SK-N-SH treated with all-trans-retinoic acid at 6 μM for 48 hours (cell line): ENCODE results near the gene ABCA3.

Experiments
- ATAC-seq: fragments of 200-7000 bp; cut with Tn5 transposase; 3 replicates; pipeline ENCODE4 v1.9.1; 2020; ENCODE audit warnings: mild to moderate bottlenecking, moderate library complexity
- ARNTL ChIP-seq: fragments of 450-650 bp; formaldehyde crosslinking; IDR thresholded peaks from 2 replicates; pipeline ENCODE4 v1.5.0; 2020; ENCODE audit warnings: low read depth, mild to moderate bottlenecking, moderate library complexity, borderline replicate concordance
- BACH2 ChIP-seq: fragments of 250-450 bp; sonication (Bioruptor Pico); IDR thresholded peaks from 2 replicates; pipeline ENCODE4 v1.9.0; 2021; ENCODE audit warnings: mild to moderate bottlenecking, borderline replicate concordance
- CSDC2 ChIP-seq: fragments of 250-450 bp; sonication (Bioruptor Pico); IDR thresholded peaks from 2 replicates; pipeline ENCODE4 v1.5.0; 2020; ENCODE audit warnings: mild to moderate bottlenecking, moderate library complexity
- ESRRG ChIP-seq: fragments of 250-450 bp; sonication (Bioruptor Pico); IDR thresholded peaks from 2 replicates; pipeline ENCODE4 v1.6.1; 2021; ENCODE audit warnings: mild to moderate bottlenecking
- GLIS3 ChIP-seq: fragments of 250-450 bp; sonication (Bioruptor Pico); IDR thresholded peaks from 2 replicates; pipeline ENCODE4 v1.5.0; 2020; ENCODE audit warnings: mild to moderate bottlenecking, moderate library complexity
- ISL1 ChIP-seq: fragments of 250-450 bp; sonication (Bioruptor Pico); IDR thresholded peaks from 2 replicates; pipeline ENCODE4 v2.1.2; 2022; ENCODE audit warnings: mild to moderate bottlenecking, moderate library complexity
- PPARA ChIP-seq: fragments of 250-450 bp; sonication (Bioruptor Pico); IDR thresholded peaks from 2 replicates; pipeline ENCODE4 v1.5.0; 2020; ENCODE audit warnings: mild to moderate bottlenecking, borderline replicate concordance
- RARB ChIP-seq: fragments of 250-450 bp; sonication (Bioruptor Pico); IDR thresholded peaks from 2 replicates; pipeline ENCODE4 v1.8.0; 2021; ENCODE audit warnings: mild to moderate bottlenecking, moderate library complexity
- SNAI2 ChIP-seq: fragments of 250-450 bp; sonication (Bioruptor Pico); IDR thresholded peaks from 2 replicates; pipeline ENCODE4 v1.5.0; 2020; ENCODE audit warnings: mild to moderate bottlenecking, moderate library complexity
- TCF4 ChIP-seq: fragments of 250-450 bp; sonication (Bioruptor Pico); IDR thresholded peaks from 2 replicates; pipeline ENCODE4 v1.8.0; 2021; ENCODE audit warnings: mild to moderate bottlenecking, moderate library complexity, borderline replicate concordance
- TOX ChIP-seq: fragments of 250-450 bp; sonication (Bioruptor Pico); IDR thresholded peaks from 2 replicates; pipeline ENCODE4 v1.8.0; 2021; ENCODE audit warnings: mild to moderate bottlenecking, moderate library complexity, borderline replicate concordance
- ZC3H10 ChIP-seq: fragments of 250-450 bp; sonication (Bioruptor Pico); IDR thresholded peaks from 2 replicates; pipeline ENCODE4 v1.5.1; 2021; ENCODE audit warnings: mild to moderate bottlenecking, moderate library complexity
- ZFP3 ChIP-seq: fragments of 250-450 bp; sonication (Bioruptor Pico); IDR thresholded peaks from 2 replicates; pipeline ENCODE4 v1.5.0; 2020; ENCODE audit warnings: mild to moderate bottlenecking, moderate library complexity
- ZFP30 ChIP-seq: fragments of 450-650 bp; formaldehyde crosslinking; IDR thresholded peaks from 2 replicates; pipeline ENCODE4 v1.5.0; 2022; ENCODE audit warnings: mild to moderate bottlenecking, moderate library complexity
- ZNF565 ChIP-seq: fragments of 450-650 bp; formaldehyde crosslinking; conservative IDR thresholded peaks from 2 replicates; pipeline ENCODE4 v1.5.0; 2020; ENCODE audit warnings: low read depth, mild to moderate bottlenecking, moderate library complexity
- ZNF8 ChIP-seq: fragments of 450-650 bp; formaldehyde crosslinking; IDR thresholded peaks from 2 replicates; pipeline ENCODE4 v1.5.0; 2020; ENCODE audit warnings: mild to moderate bottlenecking, moderate library complexity
- TF ChIP-seq, protein P1 (sequence below): fragments of 250-450 bp; sonication (Bioruptor Pico); IDR thresholded peaks from 2 replicates; pipeline ENCODE4 v1.8.0; 2020; ENCODE audit warnings: mild to moderate bottlenecking, moderate library complexity, borderline replicate concordance
- TF ChIP-seq, protein P2 (sequence below): fragments of 250-450 bp; sonication (Bioruptor Pico); IDR thresholded peaks from 2 replicates; pipeline ENCODE4 v1.5.1; 2020; ENCODE audit warnings: low read depth, mild to moderate bottlenecking, moderate library complexity
- TF ChIP-seq, protein P3 (sequence below): fragments of 250-450 bp; sonication (Bioruptor Pico); IDR thresholded peaks from 2 replicates; pipeline ENCODE4 v1.5.1; 2021; ENCODE audit warnings: mild to moderate bottlenecking, moderate library complexity
- TF ChIP-seq, protein P4 (sequence below): fragments of 250-450 bp; sonication (Bioruptor Pico); IDR thresholded peaks from 2 replicates; pipeline ENCODE4 v1.5.0; 2020; ENCODE audit warnings: mild to moderate bottlenecking, moderate library complexity

ABCA3 gene

DNA sequence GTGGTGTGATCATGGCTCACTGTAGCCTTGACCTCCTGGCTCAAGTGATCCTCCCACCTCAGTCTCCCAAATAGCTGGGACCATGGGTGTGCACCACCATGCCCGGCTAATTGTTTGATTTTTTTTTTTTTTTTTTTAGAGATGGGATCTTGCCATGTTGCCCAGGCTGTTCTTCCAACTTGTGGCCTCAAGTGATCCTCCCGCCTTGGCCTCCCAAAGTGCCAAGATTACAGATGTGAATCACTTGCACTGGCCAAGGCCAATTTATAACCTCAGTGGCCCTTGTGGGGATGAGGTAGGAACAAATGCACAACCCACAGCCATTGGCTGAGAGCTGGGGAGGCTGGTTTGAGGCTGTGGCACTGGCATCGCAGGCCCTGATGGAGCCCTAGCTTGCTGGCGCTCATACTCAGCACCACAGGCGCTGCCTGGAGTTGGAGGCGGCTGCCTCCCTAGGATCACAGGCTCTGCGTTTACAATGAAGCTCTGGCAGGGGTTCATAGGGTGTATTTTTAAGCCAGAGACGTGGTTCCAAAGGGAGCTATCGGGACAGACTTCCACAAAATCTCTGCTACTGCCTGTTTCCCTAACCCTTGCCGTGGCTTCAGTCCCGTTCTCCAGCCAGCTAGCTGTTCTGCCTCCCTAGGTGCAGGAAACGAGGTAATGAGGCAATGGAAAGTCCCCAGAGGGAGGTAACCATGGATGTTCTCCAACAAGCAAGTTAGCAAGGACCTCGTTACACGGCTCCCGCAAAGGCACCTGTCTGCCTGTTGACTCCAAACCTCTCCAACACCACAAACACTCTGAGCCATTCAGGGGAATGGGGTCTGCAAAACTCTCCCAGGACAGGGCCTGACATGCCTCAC lies 2.9 kb downstream of the ABCA3 start (continued):
- TF ChIP-seq BACH2 (CRISPR knock-in tag) (no peak), ZFP30 (no peak), TOX (CRISPR knock-in tag) (no peak)

DNA sequence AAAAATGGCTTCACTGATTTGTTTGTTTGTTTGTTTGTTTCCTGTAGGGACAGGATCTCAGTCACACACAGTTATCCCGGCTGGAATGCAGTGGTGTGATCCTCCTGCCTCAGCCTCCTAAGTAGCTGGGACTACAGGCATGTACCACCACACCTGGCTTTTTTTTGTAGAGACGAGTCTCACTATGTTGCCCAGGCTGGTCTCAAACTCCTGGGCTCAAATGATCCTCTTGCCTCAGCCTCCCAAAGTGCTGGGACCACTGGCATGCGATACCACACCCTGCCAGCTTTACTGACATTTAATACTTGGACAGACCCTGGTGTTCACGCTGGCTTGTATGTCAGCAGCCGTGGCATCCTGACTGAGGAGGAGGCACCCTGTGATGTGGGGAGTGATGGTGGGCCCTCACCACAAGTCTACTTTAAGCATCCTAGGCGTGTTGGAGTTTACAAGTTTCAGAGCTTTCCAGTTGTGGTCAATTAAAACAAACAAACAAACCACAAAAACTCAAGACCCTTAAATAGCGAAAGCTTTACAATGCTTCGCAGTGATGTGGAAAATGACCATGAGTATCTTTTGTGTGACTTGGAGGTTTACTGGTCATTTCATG lies 5.1 kb downstream of the ABCA3 start:
- no peak for ATAC-seq

DNA sequence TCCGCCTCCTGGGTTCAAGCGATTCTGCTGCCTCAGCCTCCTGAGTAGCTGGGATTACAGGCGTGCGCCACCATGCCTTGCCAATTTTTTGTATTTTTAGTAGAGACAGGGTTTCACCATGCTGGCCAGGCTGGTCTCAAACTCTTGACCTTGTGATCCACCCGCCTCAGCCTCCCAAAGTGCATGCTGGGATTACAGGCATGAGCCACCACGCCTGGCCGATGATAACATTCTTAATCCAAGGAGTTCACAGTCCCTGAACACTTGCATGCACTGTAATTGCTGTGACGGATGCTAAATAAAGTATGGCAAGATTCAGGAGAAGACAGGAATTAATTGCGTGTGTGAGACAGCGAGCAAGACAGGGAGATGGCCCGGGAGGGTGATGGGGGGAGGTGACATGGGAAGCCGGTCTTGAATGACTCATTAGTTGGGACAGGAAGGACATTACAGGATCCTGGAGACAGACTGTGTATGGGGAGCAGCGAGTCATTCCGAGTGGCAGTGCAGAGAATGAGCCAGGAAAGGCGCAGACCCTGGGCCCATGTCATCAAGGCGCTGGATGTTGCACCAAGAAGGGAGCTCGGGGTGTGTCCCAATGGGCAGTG lies 6.7 kb downstream of the ABCA3 start:
- ATAC-seq = no peak; the same call in 2 of the 3 replicates
- no peak for TF ChIP-seq BACH2 (CRISPR knock-in tag)
- no peak for TF ChIP-seq ZC3H10 (CRISPR knock-in tag)
- TF ChIP-seq ARNTL = no peak
- TF ChIP-seq ISL1 (CRISPR knock-in tag) = no peak
- no peak for TF ChIP-seq CSDC2 (CRISPR knock-in tag)
- no peak for TF ChIP-seq PPARA (CRISPR knock-in tag)
- TF ChIP-seq, protein P1, sequence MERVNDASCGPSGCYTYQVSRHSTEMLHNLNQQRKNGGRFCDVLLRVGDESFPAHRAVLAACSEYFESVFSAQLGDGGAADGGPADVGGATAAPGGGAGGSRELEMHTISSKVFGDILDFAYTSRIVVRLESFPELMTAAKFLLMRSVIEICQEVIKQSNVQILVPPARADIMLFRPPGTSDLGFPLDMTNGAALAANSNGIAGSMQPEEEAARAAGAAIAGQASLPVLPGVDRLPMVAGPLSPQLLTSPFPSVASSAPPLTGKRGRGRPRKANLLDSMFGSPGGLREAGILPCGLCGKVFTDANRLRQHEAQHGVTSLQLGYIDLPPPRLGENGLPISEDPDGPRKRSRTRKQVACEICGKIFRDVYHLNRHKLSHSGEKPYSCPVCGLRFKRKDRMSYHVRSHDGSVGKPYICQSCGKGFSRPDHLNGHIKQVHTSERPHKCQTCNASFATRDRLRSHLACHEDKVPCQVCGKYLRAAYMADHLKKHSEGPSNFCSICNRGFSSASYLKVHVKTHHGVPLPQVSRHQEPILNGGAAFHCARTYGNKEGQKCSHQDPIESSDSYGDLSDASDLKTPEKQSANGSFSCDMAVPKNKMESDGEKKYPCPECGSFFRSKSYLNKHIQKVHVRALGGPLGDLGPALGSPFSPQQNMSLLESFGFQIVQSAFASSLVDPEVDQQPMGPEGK (CRISPR knock-in tag) = no peak
- TF ChIP-seq, protein P2, sequence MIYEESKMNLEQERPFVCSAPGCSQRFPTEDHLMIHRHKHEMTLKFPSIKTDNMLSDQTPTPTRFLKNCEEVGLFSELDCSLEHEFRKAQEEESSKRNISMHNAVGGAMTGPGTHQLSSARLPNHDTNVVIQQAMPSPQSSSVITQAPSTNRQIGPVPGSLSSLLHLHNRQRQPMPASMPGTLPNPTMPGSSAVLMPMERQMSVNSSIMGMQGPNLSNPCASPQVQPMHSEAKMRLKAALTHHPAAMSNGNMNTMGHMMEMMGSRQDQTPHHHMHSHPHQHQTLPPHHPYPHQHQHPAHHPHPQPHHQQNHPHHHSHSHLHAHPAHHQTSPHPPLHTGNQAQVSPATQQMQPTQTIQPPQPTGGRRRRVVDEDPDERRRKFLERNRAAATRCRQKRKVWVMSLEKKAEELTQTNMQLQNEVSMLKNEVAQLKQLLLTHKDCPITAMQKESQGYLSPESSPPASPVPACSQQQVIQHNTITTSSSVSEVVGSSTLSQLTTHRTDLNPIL = no peak
- TF ChIP-seq, protein P3, sequence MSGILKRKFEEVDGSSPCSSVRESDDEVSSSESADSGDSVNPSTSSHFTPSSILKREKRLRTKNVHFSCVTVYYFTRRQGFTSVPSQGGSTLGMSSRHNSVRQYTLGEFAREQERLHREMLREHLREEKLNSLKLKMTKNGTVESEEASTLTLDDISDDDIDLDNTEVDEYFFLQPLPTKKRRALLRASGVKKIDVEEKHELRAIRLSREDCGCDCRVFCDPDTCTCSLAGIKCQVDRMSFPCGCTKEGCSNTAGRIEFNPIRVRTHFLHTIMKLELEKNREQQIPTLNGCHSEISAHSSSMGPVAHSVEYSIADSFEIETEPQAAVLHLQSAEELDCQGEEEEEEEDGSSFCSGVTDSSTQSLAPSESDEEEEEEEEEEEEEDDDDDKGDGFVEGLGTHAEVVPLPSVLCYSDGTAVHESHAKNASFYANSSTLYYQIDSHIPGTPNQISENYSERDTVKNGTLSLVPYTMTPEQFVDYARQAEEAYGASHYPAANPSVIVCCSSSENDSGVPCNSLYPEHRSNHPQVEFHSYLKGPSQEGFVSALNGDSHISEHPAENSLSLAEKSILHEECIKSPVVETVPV (CRISPR knock-in tag) = no peak
- TF ChIP-seq ZNF565 = no peak
- TF ChIP-seq ZFP30 = no peak
- no peak for TF ChIP-seq ZNF8 (CRISPR knock-in tag)
- TF ChIP-seq TOX (CRISPR knock-in tag) = no peak

More for the DNA sequence above, 5.1 kb downstream of the ABCA3 start:
- TF ChIP-seq, protein P2 = no peak
- no peak for TF ChIP-seq ISL1 (CRISPR knock-in tag)
- TF ChIP-seq CSDC2 (CRISPR knock-in tag) = no peak
- no peak for TF ChIP-seq TOX (CRISPR knock-in tag)
- TF ChIP-seq, protein P1 (CRISPR knock-in tag) = no peak
- TF ChIP-seq BACH2 (CRISPR knock-in tag) = no peak
- no peak for TF ChIP-seq ESRRG (CRISPR knock-in tag)
- TF ChIP-seq, protein P4, sequence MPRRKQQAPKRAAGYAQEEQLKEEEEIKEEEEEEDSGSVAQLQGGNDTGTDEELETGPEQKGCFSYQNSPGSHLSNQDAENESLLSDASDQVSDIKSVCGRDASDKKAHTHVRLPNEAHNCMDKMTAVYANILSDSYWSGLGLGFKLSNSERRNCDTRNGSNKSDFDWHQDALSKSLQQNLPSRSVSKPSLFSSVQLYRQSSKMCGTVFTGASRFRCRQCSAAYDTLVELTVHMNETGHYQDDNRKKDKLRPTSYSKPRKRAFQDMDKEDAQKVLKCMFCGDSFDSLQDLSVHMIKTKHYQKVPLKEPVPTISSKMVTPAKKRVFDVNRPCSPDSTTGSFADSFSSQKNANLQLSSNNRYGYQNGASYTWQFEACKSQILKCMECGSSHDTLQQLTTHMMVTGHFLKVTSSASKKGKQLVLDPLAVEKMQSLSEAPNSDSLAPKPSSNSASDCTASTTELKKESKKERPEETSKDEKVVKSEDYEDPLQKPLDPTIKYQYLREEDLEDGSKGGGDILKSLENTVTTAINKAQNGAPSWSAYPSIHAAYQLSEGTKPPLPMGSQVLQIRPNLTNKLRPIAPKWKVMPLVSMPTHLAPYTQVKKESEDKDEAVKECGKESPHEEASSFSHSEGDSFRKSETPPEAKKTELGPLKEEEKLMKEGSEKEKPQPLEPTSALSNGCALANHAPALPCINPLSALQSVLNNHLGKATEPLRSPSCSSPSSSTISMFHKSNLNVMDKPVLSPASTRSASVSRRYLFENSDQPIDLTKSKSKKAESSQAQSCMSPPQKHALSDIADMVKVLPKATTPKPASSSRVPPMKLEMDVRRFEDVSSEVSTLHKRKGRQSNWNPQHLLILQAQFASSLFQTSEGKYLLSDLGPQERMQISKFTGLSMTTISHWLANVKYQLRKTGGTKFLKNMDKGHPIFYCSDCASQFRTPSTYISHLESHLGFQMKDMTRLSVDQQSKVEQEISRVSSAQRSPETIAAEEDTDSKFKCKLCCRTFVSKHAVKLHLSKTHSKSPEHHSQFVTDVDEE (CRISPR knock-in tag) = no peak
- no peak for TF ChIP-seq PPARA (CRISPR knock-in tag)
- TF ChIP-seq SNAI2 (CRISPR knock-in tag) = no peak
- no peak for TF ChIP-seq ZC3H10 (CRISPR knock-in tag)
- TF ChIP-seq ZNF8 (CRISPR knock-in tag) = no peak
- TF ChIP-seq ARNTL = no peak
- no peak for TF ChIP-seq ZFP3 (CRISPR knock-in tag)
- TF ChIP-seq RARB = no peak
- no peak for TF ChIP-seq TCF4 (CRISPR knock-in tag)
- TF ChIP-seq GLIS3 (CRISPR knock-in tag) = no peak
